Fibroblast of villous mesenchyme (primary cell): Measurements from ENCODE around the gene TJP1. TPM values are rescaled to one million over a fixed set of nuclear protein-coding genes. Genes with fewer than 3 reads are reported as not detected.

ENCODE experiments used
- DNase-seq: peaks from one replicate; pipeline ENCODE4 v3.0.0-alpha.2; 2010; ENCODE audit warnings: low read depth
- H3K4me3 ChIP-seq: 2 replicates; pipeline ENCODE4 v1.5.1; 2011; ENCODE audit warnings: low read depth, mild to moderate bottlenecking, low read length
- total RNA-seq: library from RNA; depleted of rRNA; stranded (reverse); fragments of >200 nt; gene quantifications from 2 replicates; pipeline ENCODE4 v1.2.3, GENCODE V29; 2012
- TF ChIP-seq, protein P1 (sequence below): IDR thresholded peaks from 2 replicates; pipeline ENCODE4 v1.5.1; 2012; ENCODE audit warnings: low read depth, mild to moderate bottlenecking, low read length; ENCODE audit not compliant: insufficient read depth

Gene TJP1
- total RNA-seq, 1 donor: 103 TPM

DNA sequence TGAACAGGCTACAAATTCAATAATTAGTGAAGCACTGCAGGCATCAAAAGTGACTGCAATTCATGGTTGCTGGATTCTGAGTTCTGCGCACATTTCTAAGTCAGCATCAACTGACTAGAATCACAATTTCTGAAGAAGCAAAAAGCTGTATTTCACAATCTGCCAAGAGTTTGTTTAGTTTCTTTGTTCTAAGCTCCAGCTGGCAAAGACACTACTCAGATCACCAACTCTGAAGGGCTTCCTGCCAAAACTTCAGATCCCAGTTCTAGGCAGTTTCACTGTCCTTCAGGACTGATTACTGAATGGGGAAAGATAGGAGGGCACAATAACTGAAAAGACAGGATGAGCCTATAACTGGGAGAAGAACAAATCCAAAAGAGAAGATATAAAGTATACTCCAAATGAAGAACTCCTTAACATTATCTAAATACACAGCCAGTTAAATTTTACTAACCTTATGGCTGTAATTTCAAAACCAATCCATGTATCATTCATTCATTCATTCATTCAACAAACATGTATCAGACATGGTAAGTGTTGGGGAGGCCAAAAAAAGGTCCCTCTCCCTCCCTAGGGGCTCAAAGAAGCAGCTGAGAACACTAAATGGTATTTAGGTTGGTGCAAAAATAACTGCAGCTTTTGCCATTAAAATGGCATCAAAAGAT is 17.1 kb downstream of the TJP1 start:
- DNase-seq: peak; percentile 87
- TF ChIP-seq, protein P1, sequence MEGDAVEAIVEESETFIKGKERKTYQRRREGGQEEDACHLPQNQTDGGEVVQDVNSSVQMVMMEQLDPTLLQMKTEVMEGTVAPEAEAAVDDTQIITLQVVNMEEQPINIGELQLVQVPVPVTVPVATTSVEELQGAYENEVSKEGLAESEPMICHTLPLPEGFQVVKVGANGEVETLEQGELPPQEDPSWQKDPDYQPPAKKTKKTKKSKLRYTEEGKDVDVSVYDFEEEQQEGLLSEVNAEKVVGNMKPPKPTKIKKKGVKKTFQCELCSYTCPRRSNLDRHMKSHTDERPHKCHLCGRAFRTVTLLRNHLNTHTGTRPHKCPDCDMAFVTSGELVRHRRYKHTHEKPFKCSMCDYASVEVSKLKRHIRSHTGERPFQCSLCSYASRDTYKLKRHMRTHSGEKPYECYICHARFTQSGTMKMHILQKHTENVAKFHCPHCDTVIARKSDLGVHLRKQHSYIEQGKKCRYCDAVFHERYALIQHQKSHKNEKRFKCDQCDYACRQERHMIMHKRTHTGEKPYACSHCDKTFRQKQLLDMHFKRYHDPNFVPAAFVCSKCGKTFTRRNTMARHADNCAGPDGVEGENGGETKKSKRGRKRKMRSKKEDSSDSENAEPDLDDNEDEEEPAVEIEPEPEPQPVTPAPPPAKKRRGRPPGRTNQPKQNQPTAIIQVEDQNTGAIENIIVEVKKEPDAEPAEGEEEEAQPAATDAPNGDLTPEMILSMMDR: no peak

DNA sequence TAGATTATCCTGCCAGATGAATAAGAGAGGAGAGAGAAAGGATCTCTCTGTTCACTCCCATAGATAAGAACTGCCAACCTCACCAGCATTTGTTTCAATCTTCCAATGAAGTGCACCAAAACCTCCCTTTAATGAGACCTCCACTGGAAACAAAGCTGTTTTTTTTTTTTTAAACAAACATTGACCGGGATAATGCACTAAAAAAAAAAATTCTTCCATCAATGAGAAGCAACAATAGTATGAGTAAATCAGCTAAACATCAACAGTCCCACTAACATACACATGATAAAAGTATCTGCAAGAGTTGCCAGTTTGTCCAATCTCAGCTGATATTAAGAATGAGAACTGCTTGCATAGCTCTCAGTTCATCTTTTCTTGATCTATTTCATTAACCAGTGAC is 19.9 kb downstream of the TJP1 start:
- DNase-seq: no peak
- TF ChIP-seq, protein P1: no peak
- H3K4me3 ChIP-seq: no peak overlapping the region

More for the DNA sequence above, 17.1 kb downstream of the TJP1 start:
- H3K4me3 ChIP-seq: no peak overlapping the region

DNA sequence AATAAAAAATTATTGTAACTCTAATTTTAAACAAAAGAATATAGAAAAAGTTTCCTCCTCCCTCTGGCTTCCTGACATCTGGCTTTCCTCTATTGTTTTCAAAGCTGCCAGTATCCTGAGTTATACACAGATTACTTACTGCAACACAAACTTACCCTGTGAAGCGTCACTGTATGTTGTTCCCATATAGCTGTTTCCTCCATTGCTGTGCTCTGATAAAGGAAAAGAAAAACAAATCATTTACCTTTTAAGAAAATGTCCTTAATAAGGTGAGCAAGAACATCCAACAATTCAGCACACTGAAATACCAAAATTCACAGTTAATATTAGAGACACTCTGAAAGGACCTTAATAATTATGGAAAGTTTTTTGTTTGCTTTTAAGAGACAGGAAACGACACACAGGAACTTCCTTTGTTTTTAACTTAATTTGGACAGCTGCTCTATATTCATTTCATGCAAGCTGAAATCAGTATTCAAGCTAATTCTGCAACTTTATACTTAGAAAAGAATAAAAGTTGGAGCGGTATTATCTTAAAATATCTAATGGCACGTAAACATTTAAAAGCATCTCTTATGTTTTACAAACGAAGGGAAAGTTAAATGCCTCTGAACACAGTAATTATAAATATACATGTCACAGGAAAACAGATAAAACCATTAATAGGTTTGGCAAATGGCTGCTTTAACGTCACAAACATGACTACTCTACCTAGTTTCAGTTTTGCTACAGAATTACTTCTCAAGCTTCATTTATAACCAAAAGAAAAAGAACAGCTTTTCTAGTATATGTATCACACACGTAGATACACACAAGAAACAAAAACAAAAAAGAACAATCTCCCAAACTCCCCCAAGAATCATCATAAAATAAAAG is 21.5 kb downstream of the TJP1 start:
- TF ChIP-seq, protein P1: no peak
- no peak overlapping the region for H3K4me3 ChIP-seq
- DNase-seq: peak; percentile 58

DNA sequence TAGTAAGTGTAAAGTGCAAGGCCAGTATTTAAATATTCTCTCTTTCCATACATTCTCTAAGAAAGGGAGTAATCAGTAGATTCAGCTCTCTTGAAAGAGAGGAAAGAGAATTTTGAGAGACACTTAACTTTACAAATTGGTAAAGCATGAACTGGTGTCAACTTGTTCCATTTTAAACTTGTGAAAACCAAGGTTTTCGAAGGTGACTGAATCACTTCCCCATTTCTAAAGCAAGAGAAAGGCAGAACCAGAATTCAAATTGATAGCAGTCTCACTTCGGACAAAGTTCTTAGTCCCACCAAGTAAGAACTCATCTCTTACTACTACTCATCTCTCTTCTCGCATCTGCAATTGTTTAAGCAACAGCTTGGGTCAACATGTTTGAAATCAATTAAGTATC is 22.4 kb downstream of the TJP1 start:
- DNase-seq: no peak
- no peak overlapping the region for H3K4me3 ChIP-seq
- TF ChIP-seq, protein P1: no peak

DNA sequence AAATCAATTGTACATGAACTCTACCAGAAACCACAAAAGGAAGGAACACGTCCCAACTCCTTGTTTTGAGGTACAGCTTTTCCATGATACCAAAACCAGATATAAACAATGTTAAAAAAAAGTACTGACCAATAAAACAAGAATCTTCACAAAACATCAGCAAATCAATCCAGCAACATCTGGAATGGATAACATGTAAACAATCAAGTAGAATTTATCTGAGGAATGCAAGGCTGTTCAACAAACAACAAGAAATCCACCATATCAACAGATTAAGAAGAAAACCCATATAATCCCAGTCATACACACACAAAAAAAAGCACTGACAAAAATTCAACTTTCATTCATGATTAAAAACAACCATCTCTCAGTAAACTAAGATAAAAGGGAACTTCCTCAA is 26.7 kb downstream of the TJP1 start:
- TF ChIP-seq, protein P1: no peak

DNA sequence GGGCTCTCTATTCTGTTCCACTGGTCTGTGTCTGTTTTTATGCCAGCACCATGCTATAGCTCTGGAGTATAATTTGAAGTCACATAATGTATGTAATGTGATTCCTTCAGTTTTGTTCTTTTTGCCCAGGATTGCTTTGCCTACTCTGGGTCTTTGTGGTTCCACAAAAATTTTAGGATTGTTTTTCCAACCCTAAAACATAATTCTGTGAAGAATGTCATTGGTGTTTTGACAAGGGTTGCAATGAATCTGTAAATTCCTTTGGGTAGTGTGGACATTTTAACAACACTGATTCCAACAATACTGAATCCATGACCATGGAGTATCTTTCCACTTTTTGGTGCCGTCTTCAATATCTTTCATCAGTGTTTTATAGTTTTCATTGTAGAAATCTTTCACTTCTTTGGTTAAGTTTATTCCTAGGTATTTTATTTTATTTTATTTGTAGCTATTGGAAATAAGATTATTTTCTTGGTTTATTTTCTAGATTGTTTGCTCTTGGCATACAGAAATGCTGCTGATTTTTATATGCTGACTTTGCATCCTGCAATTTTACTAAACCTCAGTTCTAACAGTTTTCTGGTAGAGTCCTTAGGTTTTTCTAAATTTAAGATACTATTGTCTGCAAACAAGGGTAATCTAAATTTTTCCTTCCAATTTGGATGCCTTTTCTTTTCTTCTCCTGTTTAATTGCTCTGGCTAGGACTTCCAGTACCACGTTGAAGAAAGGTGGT is 29.7 kb downstream of the TJP1 start:
- no peak overlapping the region for H3K4me3 ChIP-seq
- DNase-seq: peak; percentile 41
- TF ChIP-seq, protein P1: no peak

More for the DNA sequence above, 26.7 kb downstream of the TJP1 start:
- H3K4me3 ChIP-seq: no peak overlapping the region
- peak; percentile 88 for DNase-seq
